BE2C (cell line): ENCODE measurements around the gene DRG1. TPM values are rescaled to one million over a fixed set of nuclear protein-coding genes. Genes with fewer than 3 reads are reported as not detected.

ENCODE experiments used
- DNase-seq: peaks from one replicate; pipeline ENCODE4 v3.0.0-alpha.2; 2020
- H3K27me3 ChIP-seq: fragments of 250-450 bp; sonication (Bioruptor Pico); 2 replicates; pipeline ENCODE4 v1.5.1; 2020; ENCODE audit warnings: mild to moderate bottlenecking
- H3K36me3 ChIP-seq: fragments of 250-450 bp; sonication (Bioruptor Pico); 2 replicates; pipeline ENCODE4 v1.5.1; 2020; ENCODE audit warnings: mild to moderate bottlenecking
- H3K4me1 ChIP-seq: fragments of 250-450 bp; sonication (Bioruptor Pico); 2 replicates; pipeline ENCODE4 v1.5.1; 2020
- H3K4me3 ChIP-seq: 2 replicates; pipeline ENCODE4 v1.5.1; 2011; ENCODE audit warnings: low read depth, low read length
- H3K9me3 ChIP-seq: fragments of 250-450 bp; sonication (Bioruptor Pico); 2 replicates; pipeline ENCODE4 v1.5.1; 2020
- polyA plus RNA-seq: library from polyadenylated mRNA; unstranded; fragments of >200 nt; gene quantifications from one replicate; pipeline ENCODE4 v1.2.1, GENCODE V29; 2012; ENCODE audit warnings: low read depth, missing spikeins; ENCODE audit not compliant: insufficient read length, insufficient read depth
- TF ChIP-seq, protein P1 (sequence below): IDR thresholded peaks from 2 replicates; pipeline ENCODE4 v1.5.1; 2012; ENCODE audit warnings: mild to moderate bottlenecking, low read depth, low read length

The DRG1 gene
- polyA plus RNA-seq = 254 TPM

- peaks cover 2% of the 10 kb centered on the region; the same call in 1 of the 2 replicates for H3K4me1 ChIP-seq
- DNase-seq = peak; percentile 99
- no peaks in the 10 kb centered on the region for H3K27me3 ChIP-seq
- TF ChIP-seq, protein P1, sequence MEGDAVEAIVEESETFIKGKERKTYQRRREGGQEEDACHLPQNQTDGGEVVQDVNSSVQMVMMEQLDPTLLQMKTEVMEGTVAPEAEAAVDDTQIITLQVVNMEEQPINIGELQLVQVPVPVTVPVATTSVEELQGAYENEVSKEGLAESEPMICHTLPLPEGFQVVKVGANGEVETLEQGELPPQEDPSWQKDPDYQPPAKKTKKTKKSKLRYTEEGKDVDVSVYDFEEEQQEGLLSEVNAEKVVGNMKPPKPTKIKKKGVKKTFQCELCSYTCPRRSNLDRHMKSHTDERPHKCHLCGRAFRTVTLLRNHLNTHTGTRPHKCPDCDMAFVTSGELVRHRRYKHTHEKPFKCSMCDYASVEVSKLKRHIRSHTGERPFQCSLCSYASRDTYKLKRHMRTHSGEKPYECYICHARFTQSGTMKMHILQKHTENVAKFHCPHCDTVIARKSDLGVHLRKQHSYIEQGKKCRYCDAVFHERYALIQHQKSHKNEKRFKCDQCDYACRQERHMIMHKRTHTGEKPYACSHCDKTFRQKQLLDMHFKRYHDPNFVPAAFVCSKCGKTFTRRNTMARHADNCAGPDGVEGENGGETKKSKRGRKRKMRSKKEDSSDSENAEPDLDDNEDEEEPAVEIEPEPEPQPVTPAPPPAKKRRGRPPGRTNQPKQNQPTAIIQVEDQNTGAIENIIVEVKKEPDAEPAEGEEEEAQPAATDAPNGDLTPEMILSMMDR = no peak
- peaks cover 29% of the 10 kb centered on the region for H3K36me3 ChIP-seq
- H3K9me3 ChIP-seq = no peaks in the 10 kb centered on the region
- peak within 1 kb of the TSS; percentile 100 for H3K4me3 ChIP-seq
These were observed at the start of gene DRG1 for GRCh38 chr22:31399211-31400022. Gene DRG1, plus strand, starts transcription at chr22:31399604. Its CDS starts 80 bp downstream, at chr22:31399684.

DNA sequence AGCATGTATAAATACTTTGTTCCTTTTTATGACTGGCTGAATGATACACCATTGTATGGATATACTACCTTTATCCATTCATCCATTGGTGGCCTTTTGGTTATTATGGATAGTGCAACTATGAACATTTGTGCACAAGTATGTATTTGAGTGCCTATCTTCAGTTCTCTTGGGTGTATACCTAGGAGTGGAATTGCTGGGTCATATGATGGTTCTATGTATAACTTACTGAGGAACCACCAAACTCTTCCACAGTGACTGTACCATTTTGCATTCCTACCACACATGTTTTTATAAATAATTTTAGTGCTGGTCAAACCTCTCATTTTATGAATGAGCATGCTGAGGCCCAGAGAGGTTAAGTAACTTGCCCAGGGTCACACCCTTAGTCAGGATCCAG lies 49.4 kb upstream of the DRG1 start:
- no peak for DNase-seq
- Histone ChIP-seq H3K36me3 (no peaks in the 10 kb centered on the region; the same call in 1 of the 2 replicates), H3K27me3 (no peaks in the 10 kb centered on the region), H3K4me3 (no peak overlapping the region), H3K9me3 (no peaks in the 10 kb centered on the region), H3K4me1 (peaks cover 8% of the 10 kb centered on the region)
- TF ChIP-seq, protein P1 = no peak

- Histone ChIP-seq H3K27me3 (no peaks in the 10 kb centered on the region), H3K4me3 (no peak overlapping the region), H3K9me3 (no peaks in the 10 kb centered on the region), H3K36me3 (no peaks in the 10 kb centered on the region), H3K4me1 (peaks cover 8% of the 10 kb centered on the region)
- DNase-seq = peak; percentile 83
- TF ChIP-seq, protein P1 = no peak
These were observed 49.0 kb upstream of the DRG1 start for GRCh38 chr22:31350410-31350863.

DNA sequence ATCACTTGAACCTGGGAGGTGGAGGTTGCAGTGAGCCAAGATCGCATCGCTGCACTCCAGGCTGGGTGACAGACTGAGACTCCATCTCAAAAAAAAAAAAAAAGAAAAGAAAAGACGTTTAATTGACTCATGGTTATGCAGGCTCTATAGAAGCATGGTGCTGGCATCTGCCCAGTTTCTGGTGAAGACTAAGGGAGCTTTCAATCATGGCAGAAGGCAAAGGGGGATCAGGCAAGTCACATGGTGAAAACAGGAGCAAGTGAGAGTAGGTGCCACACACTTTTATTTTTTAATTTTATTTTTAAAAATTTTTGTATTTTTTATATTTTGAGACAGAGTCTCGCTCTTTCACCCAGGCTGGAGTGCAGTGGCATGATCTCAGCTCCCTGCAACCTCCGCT lies 44.9 kb upstream of the DRG1 start:
- H3K36me3 ChIP-seq = no peaks in the 10 kb centered on the region
- no peak overlapping the region for H3K4me3 ChIP-seq
- TF ChIP-seq, protein P1 = no peak
- peaks cover 8% of the 10 kb centered on the region for H3K4me1 ChIP-seq
- H3K9me3 ChIP-seq = no peaks in the 10 kb centered on the region
- no peak for DNase-seq
- H3K27me3 ChIP-seq = no peaks in the 10 kb centered on the region

GRCh38 chr22:31360029-31360428 lies 39.4 kb upstream of the DRG1 start:
- H3K27me3 ChIP-seq = no peaks in the 10 kb centered on the region
- no peak overlapping the region for H3K4me3 ChIP-seq
- no peak for DNase-seq
- no peaks in the 10 kb centered on the region for H3K9me3 ChIP-seq
- H3K4me1 ChIP-seq = no peaks in the 10 kb centered on the region
- TF ChIP-seq, protein P1 = no peak
- H3K36me3 ChIP-seq = no peaks in the 10 kb centered on the region

- H3K27me3 ChIP-seq = no peaks in the 10 kb centered on the region
These were observed 37.7 kb upstream of the DRG1 start for GRCh38 chr22:31361743-31362142.

More at GRCh38 chr22:31361743-31362142, 37.7 kb upstream of the DRG1 start:
- TF ChIP-seq, protein P1 = no peak
- no peaks in the 10 kb centered on the region for H3K9me3 ChIP-seq
- DNase-seq = no peak
- no peaks in the 10 kb centered on the region for H3K36me3 ChIP-seq
- no peaks in the 10 kb centered on the region for H3K4me1 ChIP-seq
- H3K4me3 ChIP-seq = no peak overlapping the region
